Activated CD4-positive, alpha-beta memory T cell treated with anti-CD3 and anti-CD28 coated beads for 36 hours (primary cell): ENCODE results near the gene MAPK14. TPM values are rescaled to one million over a fixed set of nuclear protein-coding genes. Genes with fewer than 3 reads are reported as not detected.

Experiments
- CTCF ChIA-PET: fragments of 350-600 bp; sonication (Branson Sonifier 250); formaldehyde crosslinking; loops from one replicate; lab custom pipeline; 2021; ENCODE audit warnings: antibody characterized with exemption, inconsistent platforms; lab: Charles Lee
- POLR2A ChIA-PET: fragments of 350-600 bp; sonication (Branson Sonifier 250); formaldehyde crosslinking; loops from one replicate; lab custom pipeline; 2021; ENCODE audit warnings: antibody characterized with exemption; lab: Charles Lee
- DNase-seq: peaks from one replicate; pipeline ENCODE4 v3.0.0-alpha.2; 2020
- H3K27ac Mint-ChIP-seq: one replicate; pipeline ENCODE4 v1.8.0; 2021; ENCODE audit warnings: mixed read lengths
- H3K27me3 Mint-ChIP-seq: one replicate; pipeline ENCODE4 v1.8.0; 2021; ENCODE audit warnings: mixed read lengths
- H3K36me3 Mint-ChIP-seq: one replicate; pipeline ENCODE4 v1.8.0; 2021; ENCODE audit warnings: mixed read lengths
- H3K4me1 Mint-ChIP-seq: one replicate; pipeline ENCODE4 v1.8.0; 2021; ENCODE audit warnings: low read depth, mixed read lengths
- H3K4me3 Mint-ChIP-seq: one replicate; pipeline ENCODE4 v1.8.0; 2021; ENCODE audit warnings: mild to moderate bottlenecking, mixed read lengths
- H3K9me3 Mint-ChIP-seq: one replicate; pipeline ENCODE4 v1.8.0; 2021; ENCODE audit warnings: mixed read lengths
- intact Hi-C: fragments of 100-400 bp; cut with micrococcal nuclease; formaldehyde crosslinking; loops from one replicate; pipeline ENCODE4 v1.15.1; 2023
- total RNA-seq, 2 experiments: library from RNA; stranded (reverse); gene quantifications; one replicate each; pipeline ENCODE4 v1.2.3, GENCODE V29; 2021

Gene MAPK14
- total RNA-seq, 2 experiments from 2014 or later, result 39.3 to 44.0 TPM

GRCh38 chr6:36038120-36038876, 10.7 kb downstream of the MAPK14 start:
- H3K4me3 Mint-ChIP-seq, result no peak overlapping the region
- ChIA-PET POLR2A (interaction anchor here (1.0 to 1.2 kb wide), 2 partner anchors 10 to 56 kb away, joined by 3 read pairs; no protein-coding TSS in a partner anchor), CTCF (interaction anchor here (1.0 to 3.5 kb wide), 2 partner anchors 10 to 56 kb away, joined by 3 to 17 read pairs; partner anchors contain the start of gene MAPK14)
- no peak for DNase-seq
- no peaks in the 10 kb centered on the region for H3K27me3 Mint-ChIP-seq
- H3K36me3 Mint-ChIP-seq, result peaks cover 4% of the 10 kb centered on the region
- H3K27ac Mint-ChIP-seq, result no peak overlapping the region
- no peaks in the 10 kb centered on the region for H3K9me3 Mint-ChIP-seq
- H3K4me1 Mint-ChIP-seq, result peaks cover 70% of the 10 kb centered on the region
- intact Hi-C loops, result no loop called here

GRCh38 chr6:36039112-36039511, 11.5 kb downstream of the MAPK14 start:
- peaks cover 65% of the 10 kb centered on the region for H3K4me1 Mint-ChIP-seq
- H3K27ac Mint-ChIP-seq, result no peak overlapping the region
- POLR2A ChIA-PET, result no interaction called here
- H3K36me3 Mint-ChIP-seq, result peaks cover 5% of the 10 kb centered on the region
- intact Hi-C loops, result no loop called here
- no peak overlapping the region for H3K4me3 Mint-ChIP-seq
- no peak for DNase-seq
- no peaks in the 10 kb centered on the region for H3K9me3 Mint-ChIP-seq
- no peaks in the 10 kb centered on the region for H3K27me3 Mint-ChIP-seq
- CTCF ChIA-PET, result interaction anchor here (1.0 to 3.5 kb wide), 2 partner anchors 11 to 56 kb away, joined by 3 to 17 read pairs; partner anchors contain the start of gene MAPK14

GRCh38 chr6:36040958-36041357, 13.3 kb downstream of the MAPK14 start:
- DNase-seq, result no peak
- intact Hi-C loops, result no loop called here
- H3K4me3 Mint-ChIP-seq, result no peak overlapping the region
- peaks cover 5% of the 10 kb centered on the region for H3K36me3 Mint-ChIP-seq
- H3K27me3 Mint-ChIP-seq, result no peaks in the 10 kb centered on the region
- H3K27ac Mint-ChIP-seq, result no peak overlapping the region
- ChIA-PET CTCF (interaction anchor here (1.0 kb wide), 1 partner anchor 54 kb away, joined by 3 read pairs; no protein-coding TSS in a partner anchor), POLR2A (no interaction called here)
- H3K9me3 Mint-ChIP-seq, result no peaks in the 10 kb centered on the region
- peaks cover 57% of the 10 kb centered on the region for H3K4me1 Mint-ChIP-seq

- POLR2A ChIA-PET, result interaction anchor here (0.6 kb wide), 1 partner anchor 122 kb away, joined by 5 read pairs; no protein-coding TSS in a partner anchor
- Mint-ChIP-seq H3K27ac (no peak overlapping the region), H3K9me3 (no peaks in the 10 kb centered on the region), H3K36me3 (peaks cover 4% of the 10 kb centered on the region), H3K4me3 (no peak overlapping the region), H3K4me1 (peaks cover 57% of the 10 kb centered on the region), H3K27me3 (no peaks in the 10 kb centered on the region)
- intact Hi-C loops, result no loop called here
- CTCF ChIA-PET, result interaction anchor here (0.7 to 1.5 kb wide), 2 partner anchors 52 to 316 kb away, joined by 4 to 5 read pairs; no protein-coding TSS in a partner anchor
- no peak for DNase-seq
These were observed 15.1 kb downstream of the MAPK14 start for GRCh38 chr6:36042618-36043260.

GRCh38 chr6:36049582-36049981, 22.0 kb downstream of the MAPK14 start:
- intact Hi-C loops, result no loop called here
- Mint-ChIP-seq H3K9me3 (no peaks in the 10 kb centered on the region), H3K36me3 (peaks cover 4% of the 10 kb centered on the region), H3K4me1 (peaks cover 8% of the 10 kb centered on the region), H3K4me3 (no peak overlapping the region), H3K27me3 (no peaks in the 10 kb centered on the region), H3K27ac (no peak overlapping the region)
- CTCF ChIA-PET, result interaction anchor here (0.6 to 1.4 kb wide), 2 partner anchors 45 to 146 kb away, joined by 4 to 7 read pairs; no protein-coding TSS in a partner anchor
- POLR2A ChIA-PET, result no interaction called here
- DNase-seq, result no peak

- Mint-ChIP-seq H3K4me3 (no peak overlapping the region), H3K4me1 (peaks cover 8% of the 10 kb centered on the region), H3K27me3 (no peaks in the 10 kb centered on the region), H3K9me3 (no peaks in the 10 kb centered on the region), H3K27ac (no peak overlapping the region), H3K36me3 (peaks cover 4% of the 10 kb centered on the region)
- CTCF ChIA-PET, result interaction anchor here (0.6 to 1.4 kb wide), 2 partner anchors 45 to 145 kb away, joined by 4 to 7 read pairs; no protein-coding TSS in a partner anchor
- intact Hi-C loops, result no loop called here
- no peak for DNase-seq
- POLR2A ChIA-PET, result no interaction called here
These were observed 22.7 kb downstream of the MAPK14 start for GRCh38 chr6:36050305-36050704.

GRCh38 chr6:36050947-36051710, 23.5 kb downstream of the MAPK14 start:
- Mint-ChIP-seq H3K4me3 (no peak overlapping the region), H3K9me3 (no peaks in the 10 kb centered on the region), H3K36me3 (peaks cover 6% of the 10 kb centered on the region), H3K4me1 (peaks cover 10% of the 10 kb centered on the region), H3K27me3 (no peaks in the 10 kb centered on the region), H3K27ac (no peak overlapping the region)
- CTCF ChIA-PET, result interaction anchor here (1.0 to 1.7 kb wide), 4 partner anchors 11 to 44 kb away, joined by 3 to 5 read pairs (median 4); partner anchors contain the start of gene MAPK14
- POLR2A ChIA-PET, result interaction anchor here (0.7 to 1.4 kb wide), 2 partner anchors 22 to 473 kb away, joined by 3 read pairs; no protein-coding TSS in a partner anchor
- intact Hi-C loops, result no loop called here
- DNase-seq, result no peak

GRCh38 chr6:36052097-36052496, 24.5 kb downstream of the MAPK14 start:
- Mint-ChIP-seq H3K27me3 (no peaks in the 10 kb centered on the region), H3K36me3 (peaks cover 6% of the 10 kb centered on the region), H3K4me1 (peaks cover 6% of the 10 kb centered on the region), H3K9me3 (no peaks in the 10 kb centered on the region), H3K27ac (no peak overlapping the region), H3K4me3 (no peak overlapping the region)
- DNase-seq, result no peak
- ChIA-PET POLR2A (interaction anchor here (1.4 kb wide), 1 partner anchor 23 kb away, joined by 3 read pairs; no protein-coding TSS in a partner anchor), CTCF (interaction anchor here (0.5 to 1.7 kb wide), 5 partner anchors 10 to 165 kb away, joined by 3 to 5 read pairs (median 3); partner anchors contain the start of gene MAPK14)
- intact Hi-C loops, result no loop called here

- no peaks in the 10 kb centered on the region for H3K9me3 Mint-ChIP-seq
- intact Hi-C loops, result no loop called here
- CTCF ChIA-PET, result interaction anchor here (0.9 kb wide), 1 partner anchor 41 kb away, joined by 5 read pairs; no protein-coding TSS in a partner anchor
- DNase-seq, result no peak
- no peaks in the 10 kb centered on the region for H3K27me3 Mint-ChIP-seq
- H3K36me3 Mint-ChIP-seq, result peaks cover 4% of the 10 kb centered on the region
- POLR2A ChIA-PET, result no interaction called here
- peaks cover 3% of the 10 kb centered on the region for H3K4me1 Mint-ChIP-seq
- H3K4me3 Mint-ChIP-seq, result no peak overlapping the region
- H3K27ac Mint-ChIP-seq, result no peak overlapping the region
These were observed 26.3 kb downstream of the MAPK14 start for GRCh38 chr6:36053878-36054277.

GRCh38 chr6:36054415-36054814, 26.8 kb downstream of the MAPK14 start:
- no peak for DNase-seq
- CTCF ChIA-PET, result interaction anchor here (0.9 kb wide), 1 partner anchor 40 kb away, joined by 5 read pairs; no protein-coding TSS in a partner anchor
- Mint-ChIP-seq H3K4me1 (peaks cover 3% of the 10 kb centered on the region), H3K36me3 (peaks cover 7% of the 10 kb centered on the region), H3K27ac (no peak overlapping the region), H3K9me3 (no peaks in the 10 kb centered on the region), H3K27me3 (no peaks in the 10 kb centered on the region), H3K4me3 (no peak overlapping the region)
- POLR2A ChIA-PET, result no interaction called here
- intact Hi-C loops, result no loop called here

- intact Hi-C loops, result no loop called here
- Mint-ChIP-seq H3K36me3 (peaks cover 10% of the 10 kb centered on the region), H3K9me3 (no peaks in the 10 kb centered on the region), H3K4me1 (peaks cover 3% of the 10 kb centered on the region), H3K4me3 (no peak overlapping the region), H3K27ac (no peak overlapping the region), H3K27me3 (no peaks in the 10 kb centered on the region)
- no peak for DNase-seq
- ChIA-PET POLR2A (no interaction called here), CTCF (no interaction called here)
These were observed 27.3 kb downstream of the MAPK14 start for GRCh38 chr6:36054956-36055355.
